ELF-1 (cell line): ENCODE results near the gene RFX4.
"Not testable (repeated sequence)": the region's sequence is repeated elsewhere in the genome, so short reads cannot be mapped to it uniquely, and the experiment has no call there.

Experiments
- DNase-seq: peaks from one replicate; pipeline ENCODE4 v3.0.0-alpha.2; 2016; ENCODE audit warnings: low read depth, low spot score

The RFX4 gene

DNA sequence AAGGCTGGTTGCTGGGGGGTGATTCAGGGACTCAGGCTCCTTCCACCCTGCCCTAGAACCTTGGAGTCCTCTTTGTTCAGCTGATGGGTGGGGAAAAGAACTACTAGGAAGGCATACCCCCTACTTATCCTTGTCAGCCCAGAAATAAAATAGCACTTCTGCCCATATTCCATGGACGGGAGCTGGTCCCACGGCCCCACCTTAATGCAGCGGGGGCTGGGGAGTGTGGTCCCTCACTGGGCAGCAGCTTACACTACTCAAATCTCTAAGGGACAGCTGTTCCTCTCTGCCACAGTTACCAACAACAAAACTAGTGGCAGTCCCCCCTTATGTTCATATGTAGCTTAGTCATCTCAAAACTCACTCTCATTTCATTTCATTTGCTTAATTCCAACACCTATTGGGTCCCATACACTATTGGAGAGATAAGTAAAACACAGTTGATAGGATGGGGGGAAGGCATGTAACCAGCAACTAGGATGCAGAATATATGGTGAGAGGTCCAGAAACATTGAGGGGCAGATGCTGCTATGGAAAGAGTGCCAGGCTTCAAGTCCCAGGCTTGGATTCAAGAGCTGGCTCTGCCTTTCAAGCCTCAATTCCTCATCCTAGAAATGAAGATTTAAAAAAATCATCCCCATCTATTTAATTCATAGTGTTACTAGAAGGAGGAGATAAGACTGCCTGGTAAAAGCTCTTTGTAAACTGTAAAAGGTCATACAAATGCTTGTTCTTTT is 107.9 kb downstream of the RFX4 start:
- no peak for DNase-seq

DNA sequence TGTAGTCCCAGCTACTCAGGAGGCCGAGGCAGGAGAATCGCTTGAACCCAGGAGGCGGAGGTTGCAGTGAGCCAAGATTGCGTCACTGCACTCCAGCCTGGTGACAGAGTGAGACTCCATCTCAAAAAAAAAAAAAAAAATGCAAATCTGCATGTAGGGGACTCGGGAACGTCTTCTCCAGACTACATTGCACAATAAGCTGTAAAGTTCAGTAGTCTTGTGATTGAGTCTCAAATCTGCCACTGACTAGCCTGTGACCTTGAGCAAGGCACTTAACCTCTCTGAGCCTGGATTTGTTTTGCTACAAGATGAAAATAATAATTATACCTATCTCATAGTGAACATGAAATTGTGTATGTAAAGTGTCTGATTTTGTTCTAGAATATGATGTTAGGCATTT is 109.2 kb downstream of the RFX4 start:
- DNase-seq: not testable (repeated sequence)

DNA sequence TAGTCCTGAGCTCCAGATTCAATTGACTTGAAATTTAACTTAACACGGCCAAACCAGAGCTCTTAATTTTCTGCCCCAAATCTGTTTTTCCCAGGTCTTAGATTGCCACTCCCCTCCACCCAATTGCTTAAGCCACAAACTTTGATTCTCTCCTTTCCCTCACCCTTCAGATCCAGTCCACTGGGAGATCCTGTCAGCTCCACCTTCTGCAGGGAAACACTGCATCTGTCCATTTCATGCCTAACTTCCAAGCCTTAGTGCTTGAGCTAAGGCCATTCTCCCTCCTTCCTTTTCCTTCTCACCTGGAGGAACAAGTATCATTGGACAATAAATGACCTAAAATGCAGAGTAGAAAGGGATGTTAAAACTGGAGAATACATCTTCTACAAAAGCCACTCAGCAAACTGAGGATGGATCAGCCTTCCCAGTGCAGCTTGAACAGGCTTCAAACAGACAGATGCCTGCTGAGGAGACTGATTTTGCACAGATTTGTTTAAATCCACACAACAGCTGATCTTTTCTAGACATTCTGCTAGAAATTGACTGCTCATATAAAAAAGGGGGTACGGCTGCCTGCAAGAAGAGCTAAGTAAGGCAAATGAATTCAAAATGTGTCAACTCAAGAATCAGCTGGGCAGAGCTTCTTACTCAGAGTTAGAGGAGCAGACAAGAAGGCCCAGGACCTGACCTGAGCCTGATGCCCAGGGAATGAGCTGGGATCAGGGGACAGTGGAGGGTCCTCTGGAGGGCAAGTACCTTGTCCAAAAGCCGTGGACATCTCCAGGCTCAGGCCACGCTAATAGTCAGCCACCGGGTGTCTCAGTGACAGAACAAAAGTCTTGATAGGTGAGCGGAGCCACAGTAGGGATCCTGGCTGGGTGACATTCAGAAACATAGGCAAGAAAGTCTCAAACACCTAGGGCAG is 110.4 kb downstream of the RFX4 start:
- DNase-seq: no peak

DNA sequence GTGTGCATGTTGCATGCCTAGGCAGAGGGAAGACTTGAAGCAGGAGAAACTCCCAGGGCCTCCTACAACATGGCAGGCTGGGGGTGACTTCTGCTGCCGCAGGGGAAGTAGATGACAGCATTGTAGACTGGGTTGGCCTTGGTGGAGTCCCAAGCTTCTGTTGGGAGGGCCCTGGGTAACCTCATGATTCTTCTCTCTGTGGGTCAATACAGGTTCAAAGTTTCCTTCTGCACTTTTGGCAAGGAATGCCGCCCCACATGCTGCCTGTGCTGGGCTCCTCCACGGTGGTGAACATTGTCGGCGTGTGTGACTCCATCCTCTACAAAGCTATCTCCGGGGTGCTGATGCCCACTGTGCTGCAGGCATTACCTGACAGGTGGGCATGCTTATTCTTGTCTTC is 113.3 kb downstream of the RFX4 start:
- DNase-seq: no peak

DNA sequence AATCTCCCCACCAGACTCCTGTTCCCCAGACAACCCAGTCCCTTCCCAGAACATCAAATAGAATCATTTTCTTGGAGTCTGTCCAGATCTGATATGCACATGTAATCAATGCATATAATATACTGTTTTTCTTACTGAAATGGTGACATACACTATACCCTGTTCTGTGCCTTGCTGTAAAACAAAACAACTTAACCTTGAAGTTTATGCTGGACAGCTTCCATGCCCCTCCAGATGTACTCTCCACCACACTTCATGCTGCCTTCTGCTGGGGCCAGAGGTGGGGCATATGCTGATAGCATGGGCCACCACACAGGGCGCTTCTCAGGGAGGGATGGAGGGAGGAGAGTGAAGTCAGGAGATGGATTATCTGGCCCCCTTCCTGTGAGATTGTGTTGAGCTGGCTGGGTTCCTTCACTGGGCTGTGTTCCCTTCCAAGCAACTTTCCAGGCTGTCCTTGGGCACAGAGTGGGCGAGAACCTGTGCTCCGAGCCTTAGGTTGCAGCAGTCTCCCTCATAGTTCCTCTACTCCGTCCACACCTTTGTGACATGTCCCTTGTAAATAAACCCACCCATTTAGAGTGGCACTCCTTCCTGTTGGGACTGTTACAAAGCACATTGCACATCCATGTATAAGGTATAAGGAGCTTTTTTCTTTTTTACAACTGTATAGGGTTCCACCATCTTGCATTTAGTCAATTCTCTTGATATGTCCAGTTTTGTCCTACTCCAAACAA is 114.0 kb downstream of the RFX4 start:
- no peak for DNase-seq

DNA sequence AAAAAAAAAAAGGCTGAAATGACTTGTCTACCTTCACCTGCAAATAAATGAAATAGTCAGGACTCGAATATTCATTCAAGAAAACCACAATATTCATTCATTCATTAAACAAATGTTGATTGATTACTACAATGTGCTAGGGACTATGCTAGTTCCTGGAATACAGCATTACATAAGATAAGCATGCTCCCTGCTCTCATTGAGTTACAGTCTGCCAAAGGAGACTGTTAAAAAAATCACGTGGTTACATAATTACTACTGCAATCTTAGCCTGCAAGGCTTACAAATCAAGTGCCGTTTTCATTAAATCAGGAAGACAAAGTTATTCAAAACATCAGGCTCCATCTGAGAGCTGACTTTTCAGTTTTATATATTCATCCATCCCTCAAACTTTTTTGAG is 121.3 kb downstream of the RFX4 start:
- DNase-seq: no peak

DNA sequence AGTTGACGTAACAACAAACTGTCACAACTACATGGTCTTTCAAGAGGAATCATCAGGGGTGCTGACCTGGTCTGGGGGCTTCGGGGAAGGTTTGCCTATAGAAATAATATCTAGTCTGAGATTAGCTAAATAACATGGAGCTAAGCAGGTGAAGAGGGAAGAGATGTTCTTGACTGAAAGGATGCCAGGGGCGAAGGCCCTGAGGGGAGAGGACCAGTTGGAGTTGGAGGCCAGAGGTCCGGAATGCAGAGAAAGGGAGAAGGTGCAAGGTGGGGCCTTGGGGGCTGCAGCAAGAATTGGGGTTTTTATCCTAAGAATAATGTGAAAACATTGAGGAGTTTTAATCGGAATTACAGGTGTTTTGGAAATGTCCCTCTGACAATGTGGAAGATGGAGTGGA is 123.2 kb downstream of the RFX4 start:
- no peak for DNase-seq

DNA sequence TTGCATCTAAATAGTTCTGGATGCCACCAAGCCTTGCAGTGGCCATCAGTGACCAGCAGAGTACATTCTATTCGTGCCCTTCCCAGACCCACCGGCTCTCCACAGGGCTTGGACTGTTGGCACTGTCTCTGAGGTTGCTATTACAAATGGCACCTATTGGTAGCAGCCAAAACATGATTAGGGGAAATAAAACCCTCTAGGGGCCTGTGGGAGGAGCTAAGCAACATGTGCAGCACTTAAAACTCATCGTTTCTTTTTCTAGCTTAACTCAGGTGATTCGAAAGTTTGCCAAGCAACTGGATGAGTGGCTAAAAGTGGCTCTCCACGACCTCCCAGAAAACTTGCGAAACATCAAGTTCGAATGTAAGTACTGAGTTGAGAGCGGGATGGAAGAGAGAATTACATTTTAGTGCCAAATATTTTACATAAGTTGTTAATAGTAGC is 126.3 kb downstream of the RFX4 start:
- peak; percentile 3 for DNase-seq

DNA sequence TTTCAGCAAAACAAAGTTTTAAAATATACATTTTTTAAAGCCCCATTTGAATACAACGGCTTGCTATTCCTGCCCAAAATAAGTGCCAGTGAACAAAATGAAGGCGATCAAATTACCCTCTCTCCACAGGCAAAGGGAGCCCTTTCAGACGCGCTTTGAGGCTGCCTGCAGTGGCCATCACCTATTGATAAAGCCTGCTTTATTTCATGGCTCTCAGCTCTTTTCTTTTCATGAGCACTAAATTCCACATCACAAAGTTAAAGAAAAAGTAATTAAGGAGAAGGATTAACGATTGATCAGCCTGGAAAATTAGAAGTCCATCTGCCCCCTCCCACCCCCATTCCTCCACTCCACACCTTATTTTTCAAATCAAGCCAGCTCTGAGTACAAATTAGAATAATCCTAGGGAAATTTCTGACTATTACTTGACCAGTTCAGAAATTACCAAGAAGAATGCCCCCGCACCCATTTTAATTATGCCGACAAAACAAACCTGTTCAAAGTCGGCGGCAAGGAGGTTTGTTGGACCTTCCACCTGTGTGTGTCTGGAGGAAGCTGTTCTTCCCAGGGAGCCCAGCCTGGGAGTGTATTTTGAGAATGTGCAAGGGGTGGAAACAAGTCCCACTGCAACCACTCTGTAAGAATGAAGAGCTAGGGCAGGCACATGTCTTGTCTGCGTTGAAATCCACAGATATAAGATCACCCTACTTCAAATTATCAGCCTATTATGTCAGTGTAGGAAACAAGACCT is 127.5 kb downstream of the RFX4 start:
- DNase-seq: peak; percentile 3

DNA sequence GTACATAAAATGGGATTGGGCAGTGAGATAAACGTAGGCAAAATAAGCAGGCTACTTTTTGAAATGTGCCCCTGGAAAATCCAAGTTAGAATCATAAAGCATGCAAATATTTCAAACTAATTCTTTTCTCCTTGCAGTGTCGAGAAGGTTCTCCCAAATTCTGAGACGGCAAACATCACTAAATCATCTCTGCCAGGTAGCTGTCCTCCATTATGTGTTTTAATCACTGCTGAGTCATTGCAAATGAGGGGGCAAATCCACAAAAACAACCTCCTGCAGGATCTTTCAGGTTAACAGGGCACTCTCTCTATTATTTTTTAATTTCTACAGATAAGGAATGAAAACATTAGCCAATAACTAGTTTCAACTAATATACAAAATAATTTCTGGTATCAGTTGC is 128.5 kb downstream of the RFX4 start:
- no peak for DNase-seq

DNA sequence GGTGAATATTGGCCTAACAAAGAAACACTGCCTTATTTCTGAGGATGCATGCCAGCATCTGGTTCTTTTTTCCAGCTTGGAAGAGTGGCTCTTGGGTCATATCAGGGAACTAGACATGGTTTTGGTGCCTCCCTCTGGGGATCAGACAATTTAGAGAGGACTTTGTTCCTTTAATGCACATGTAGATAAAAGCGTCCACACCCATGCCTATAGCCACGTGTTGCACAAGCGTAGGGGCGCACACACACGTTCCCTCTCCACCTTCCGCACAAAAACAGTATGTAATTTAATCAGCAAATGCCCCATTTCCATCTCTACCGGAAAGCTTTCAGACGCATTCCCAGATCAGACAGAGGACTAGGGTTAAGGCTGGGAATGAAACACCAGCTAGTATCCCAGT is 130.0 kb downstream of the RFX4 start:
- no peak for DNase-seq

DNA sequence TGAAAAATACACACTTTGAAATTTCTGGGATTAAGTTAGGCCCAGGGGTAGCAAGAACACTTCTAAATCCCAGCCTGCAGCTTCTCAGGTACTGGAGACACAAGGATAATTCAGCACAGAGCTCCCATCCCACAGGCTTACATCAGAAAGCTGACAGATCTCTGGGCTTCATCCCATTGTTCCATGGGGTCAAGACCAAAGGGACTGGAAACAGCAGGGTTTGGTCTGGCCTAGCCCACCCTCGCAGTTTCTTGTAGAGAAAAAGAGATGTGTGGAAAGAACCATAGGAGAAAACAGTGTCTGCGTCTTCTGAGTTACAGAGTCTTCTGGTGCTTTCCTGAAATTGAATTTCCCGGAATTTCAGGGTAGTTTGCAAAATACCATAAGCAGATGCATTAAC is 132.1 kb downstream of the RFX4 start:
- no peak for DNase-seq

DNA sequence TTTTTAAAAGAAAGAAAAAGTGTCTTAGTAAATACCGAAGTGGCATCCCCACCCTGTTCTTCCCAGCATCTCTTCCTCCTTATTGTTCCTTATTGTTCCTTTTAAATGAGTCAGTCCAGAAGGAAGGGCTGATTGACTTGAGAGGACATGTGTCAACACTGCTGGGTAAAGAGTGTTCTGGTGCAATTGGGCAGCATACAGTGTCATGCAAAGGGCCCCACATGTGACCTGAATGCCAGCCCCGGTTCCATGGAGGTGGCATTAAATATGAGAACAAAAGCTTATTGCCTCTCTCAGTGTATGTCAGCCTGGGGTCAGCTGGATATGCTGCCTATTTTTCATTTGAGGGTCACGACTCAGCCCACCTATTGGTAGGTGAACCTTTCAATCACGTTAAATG is 132.8 kb downstream of the RFX4 start:
- DNase-seq: no peak

DNA sequence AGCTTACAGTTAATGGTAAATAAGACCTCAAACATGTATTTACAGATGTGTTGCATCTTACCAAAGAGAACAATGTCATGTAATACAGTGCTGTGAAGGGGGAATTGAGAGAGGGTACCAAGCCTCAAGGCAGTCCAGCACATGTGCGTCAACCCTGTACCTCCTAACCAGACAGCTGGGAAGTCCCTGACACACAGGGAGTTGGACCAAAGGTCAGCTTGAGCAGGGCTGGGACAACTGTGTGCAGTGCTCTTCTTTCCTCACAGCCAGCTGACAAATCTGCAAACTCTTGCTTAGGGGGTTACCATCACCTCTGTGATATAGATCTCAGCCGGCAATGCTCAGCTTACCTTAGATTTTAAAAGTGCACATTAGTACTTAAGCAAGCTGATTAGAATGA is 134.9 kb downstream of the RFX4 start:
- no peak for DNase-seq

DNA sequence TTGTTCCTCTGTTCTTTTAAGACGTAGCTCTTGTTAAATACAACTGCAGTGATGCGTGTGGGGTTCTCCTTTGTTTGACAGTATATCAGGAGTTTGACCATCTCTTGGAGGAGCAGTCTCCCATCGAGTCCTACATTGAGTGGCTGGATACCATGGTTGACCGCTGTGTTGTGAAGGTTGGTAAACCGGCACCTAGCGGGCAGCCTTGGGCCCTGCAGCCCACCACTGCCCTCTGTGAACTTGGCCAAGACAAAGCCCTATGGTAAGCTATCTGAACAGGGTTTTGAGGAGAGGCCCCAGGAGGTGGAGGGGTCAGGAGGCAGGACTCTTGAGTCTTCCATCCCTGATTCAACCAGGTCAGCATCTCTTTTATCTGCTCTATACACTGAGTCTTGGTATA is 137.1 kb downstream of the RFX4 start:
- no peak for DNase-seq

DNA sequence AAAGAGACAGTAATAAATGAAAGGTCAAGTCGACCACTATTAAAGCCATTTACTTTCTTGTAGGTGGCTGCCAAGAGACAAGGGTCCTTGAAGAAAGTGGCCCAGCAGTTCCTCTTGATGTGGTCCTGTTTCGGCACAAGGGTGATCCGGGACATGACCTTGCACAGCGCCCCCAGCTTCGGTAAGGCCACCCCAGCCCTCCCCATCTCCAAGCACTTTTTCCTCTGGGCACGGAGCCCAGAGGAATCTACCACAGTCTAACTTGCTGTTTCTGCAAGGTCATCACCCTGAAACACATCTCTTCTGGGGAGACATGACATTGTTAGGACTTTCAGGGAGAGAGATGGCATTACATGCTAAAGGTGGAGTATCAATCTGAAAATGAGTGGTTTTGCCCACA is 137.9 kb downstream of the RFX4 start:
- no peak for DNase-seq

DNA sequence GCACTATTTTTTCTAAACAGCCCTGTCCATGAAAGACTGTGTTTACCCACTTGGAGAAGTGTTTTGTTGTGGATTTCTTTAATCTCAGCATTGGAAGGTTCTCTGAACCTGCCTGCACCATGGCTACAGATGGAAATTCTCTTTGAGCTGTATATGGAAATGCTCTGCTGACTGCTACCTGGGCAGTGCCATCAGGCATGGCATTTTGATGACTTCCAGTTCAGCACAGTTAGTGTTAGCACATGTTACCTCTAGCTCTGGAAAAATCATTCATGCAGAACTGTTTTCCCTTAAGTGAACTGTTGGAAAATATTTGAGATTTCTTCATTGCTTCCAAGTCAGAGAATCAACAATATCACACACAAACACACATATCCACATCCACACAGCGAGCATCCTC is 139.1 kb downstream of the RFX4 start:
- no peak for DNase-seq

DNA sequence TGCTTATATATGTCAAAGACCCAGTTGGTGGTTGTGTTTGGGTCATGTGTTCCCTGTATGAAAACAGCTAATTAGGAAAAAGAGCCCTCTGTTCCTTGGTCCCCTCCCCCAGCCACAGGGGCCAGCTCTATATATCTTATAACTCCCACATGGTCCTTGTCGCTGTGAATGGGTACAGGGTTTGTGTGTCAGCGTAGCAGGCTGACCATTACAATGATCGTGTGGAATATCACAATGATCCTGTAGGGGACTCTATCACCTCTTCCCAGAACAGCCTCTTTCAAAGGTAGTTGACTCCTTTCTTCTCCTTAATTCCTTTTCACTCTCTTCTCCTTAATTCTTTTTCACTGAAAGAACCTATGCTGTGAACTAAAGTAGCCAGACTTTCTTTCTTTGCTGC is 140.0 kb downstream of the RFX4 start:
- peak; percentile 16 for DNase-seq

DNA sequence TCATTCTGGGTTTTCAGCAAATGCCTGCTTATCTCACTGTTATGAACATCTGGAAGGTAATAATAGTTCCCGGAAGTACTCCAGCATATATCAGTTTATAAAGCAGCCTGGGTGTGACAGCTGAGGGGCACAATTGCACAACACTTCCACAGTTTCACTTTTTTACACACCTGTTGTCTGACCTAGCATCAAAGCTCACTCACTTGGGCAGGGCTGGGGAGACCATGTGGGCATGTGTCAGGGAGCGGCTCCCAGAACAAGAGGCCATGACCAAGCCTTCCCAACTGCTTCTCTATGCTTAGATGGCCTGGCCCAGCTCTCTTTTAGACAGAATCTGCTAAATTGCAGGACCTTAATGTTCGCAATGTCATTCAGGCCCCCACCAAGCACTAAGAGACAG is 140.6 kb downstream of the RFX4 start:
- no peak for DNase-seq

DNA sequence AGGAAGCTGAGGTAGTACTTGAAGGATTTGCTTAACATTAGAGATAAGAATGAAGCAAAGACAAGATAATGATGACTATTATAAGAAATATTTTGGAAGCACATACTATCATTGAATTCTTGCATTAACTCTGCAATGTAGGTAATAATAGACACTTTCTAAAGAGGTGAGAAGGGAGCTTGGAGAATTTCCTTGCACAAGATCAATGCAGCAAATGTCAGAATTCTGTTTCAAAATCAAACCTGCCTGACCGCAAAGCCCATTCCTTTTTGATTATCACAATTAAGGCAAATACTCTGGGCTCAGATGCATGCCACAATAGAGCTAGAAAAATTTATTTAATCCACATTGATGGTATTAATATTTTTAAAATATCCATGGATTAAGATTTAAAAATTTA is 141.3 kb downstream of the RFX4 start:
- no peak for DNase-seq

DNA sequence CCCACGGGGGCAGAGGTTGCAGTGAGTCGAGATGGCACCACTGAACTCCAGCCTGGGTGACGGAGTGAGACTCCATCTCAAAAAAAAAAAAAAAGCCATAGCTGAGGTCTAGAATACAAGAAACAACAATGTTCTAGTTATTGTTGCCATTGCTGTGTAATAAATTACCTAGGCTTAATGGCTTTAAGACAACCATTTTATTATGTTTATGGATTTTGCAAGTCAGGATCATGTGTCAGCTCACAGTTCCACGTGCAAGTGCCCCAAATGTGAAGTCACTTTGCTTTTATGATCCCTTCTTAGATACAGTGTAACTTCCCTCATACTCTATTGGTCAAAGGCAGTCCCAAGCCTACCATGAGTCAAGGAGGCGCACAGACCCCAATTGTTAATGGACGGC is 142.1 kb downstream of the RFX4 start:
- no peak for DNase-seq
